NCI-H2107 treated with DMSO at 0.1 percent for 48 hours (cell line): ENCODE data around the gene B3GAT2.

Experiments used
- DNase-seq: peaks from one replicate; lab custom pipeline; 2025; ENCODE audit not compliant: unreplicated experiment; lab: John Stamatoyannopoulos, UW

The B3GAT2 gene

GRCh38 chr6:70901324-70901723 lies 55.5 kb downstream of the B3GAT2 start:
- DNase-seq = no peak

DNA sequence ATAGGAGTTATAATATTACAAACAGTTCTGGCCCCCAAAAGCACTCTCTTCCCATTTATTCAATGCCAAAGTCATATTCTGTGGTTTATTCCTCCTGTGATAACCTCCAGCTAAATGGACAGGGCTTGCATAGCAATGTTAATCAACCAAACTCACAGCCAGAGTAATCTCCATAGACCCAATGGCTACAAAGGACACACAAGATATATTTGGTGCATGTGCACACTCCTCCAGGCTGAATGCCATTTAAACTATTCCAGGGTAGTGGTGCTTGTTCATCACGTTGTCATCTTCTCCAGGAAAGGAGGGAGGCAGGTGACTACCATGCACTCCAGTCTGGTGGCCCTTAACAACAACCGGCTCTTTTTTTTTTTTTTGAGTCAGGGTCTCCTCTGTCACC lies 56.8 kb downstream of the B3GAT2 start:
- DNase-seq = no peak

GRCh38 chr6:70894001-70894400 lies 62.9 kb downstream of the B3GAT2 start:
- DNase-seq = no peak

DNA sequence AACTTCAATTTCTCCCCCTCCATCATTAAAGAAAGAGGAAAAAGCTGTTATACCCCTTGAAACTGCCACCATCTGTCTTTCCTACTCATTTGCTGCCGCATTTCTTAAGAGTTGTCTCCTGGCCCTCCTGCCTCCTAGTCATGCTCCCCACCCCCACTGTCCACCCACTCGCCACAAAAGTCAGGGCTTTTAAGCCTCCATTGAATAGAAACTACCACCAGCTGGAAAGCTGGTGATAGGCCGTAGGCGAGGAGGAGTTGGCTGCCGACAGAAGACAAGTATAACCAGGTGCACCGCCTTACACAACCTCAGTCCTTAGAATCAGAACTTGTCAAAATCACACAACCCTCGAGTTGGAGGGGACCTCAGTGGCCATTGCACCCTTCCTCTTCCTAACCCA lies 67.6 kb downstream of the B3GAT2 start:
- DNase-seq = no peak

DNA sequence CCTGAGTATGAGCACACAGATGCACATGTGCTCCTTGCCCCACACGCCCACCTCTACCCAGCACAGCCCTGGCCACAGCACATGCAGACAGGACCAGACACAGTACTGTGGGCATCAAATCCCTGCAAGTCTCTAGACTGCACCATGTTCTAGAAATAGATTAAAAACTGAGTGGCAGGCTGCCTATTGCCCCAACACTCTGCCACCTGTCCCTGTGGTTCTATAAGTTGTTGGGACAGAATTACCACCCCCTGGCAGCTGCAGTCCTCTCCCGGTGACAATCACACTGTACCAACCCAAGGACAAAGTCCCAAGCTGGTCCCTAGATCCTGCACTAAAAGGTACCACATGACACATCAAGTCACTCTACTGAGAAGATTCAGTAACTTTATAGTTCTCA lies 70.2 kb downstream of the B3GAT2 start:
- DNase-seq = no peak

- no peak for DNase-seq
Measured at GRCh38 chr6:70886071-70886470, 70.8 kb downstream of the B3GAT2 start.

DNA sequence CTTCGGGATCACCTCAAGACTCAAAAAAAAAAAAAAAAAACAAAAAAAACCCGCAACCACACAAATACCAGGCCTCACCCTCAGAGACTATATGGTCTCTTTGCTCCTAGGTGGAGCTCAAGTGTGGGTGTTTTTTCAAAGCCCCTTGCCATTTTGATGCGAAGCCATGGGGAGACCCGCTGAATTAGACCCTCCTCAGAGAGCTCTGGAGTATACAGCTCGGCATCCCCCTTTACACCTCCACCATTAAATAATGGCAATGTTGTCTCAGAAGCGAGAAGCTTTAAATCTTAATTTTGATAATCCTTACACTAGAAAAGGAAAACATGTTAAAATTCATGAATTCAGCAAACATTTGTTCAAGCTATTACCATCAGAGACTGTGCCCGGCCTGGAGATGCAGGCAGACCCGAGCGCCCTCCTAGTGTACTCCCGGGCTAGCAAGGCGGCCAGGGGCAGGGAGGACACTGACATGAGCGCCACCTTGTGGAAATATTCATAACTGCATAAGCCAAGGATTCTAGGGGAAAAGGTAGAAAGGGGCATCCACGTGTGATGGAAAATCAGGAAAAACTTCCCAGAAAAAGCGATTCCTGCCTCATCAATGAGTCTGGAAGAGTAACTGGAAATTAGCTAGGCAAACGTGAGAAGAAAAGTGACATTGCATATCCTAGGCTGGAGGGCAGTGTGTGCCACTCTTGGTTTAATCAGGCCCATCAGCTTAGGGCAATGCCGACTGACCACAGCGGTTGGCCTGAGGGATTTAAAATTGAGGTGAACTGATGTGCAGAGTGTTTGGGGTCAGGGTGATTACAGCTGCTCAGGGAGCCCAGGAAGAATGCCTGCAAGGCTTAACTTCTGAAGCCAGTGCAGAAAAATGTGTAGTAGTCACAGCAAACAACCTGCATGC lies 72.5 kb downstream of the B3GAT2 start:
- DNase-seq = peak; percentile 49

DNA sequence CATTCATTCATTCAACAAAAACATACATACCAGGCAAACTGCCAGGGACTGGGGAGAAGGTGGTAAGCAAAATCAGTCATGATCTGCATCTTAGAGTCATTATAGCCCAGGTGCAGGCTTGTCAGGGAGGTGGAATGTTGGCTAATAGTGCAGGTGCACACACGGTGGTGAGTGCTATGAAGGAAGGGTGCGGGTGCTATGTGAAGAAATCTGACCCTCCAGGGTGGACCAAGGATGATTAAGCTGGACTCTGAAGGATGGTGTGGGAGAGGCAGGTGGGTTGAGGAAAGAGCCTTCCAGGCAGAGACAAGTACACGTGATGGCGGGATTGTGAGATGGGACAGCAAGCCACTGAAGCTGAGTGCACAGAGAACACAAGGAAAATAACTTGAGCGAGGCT lies 77.4 kb downstream of the B3GAT2 start:
- DNase-seq = no peak

- no peak for DNase-seq
Measured at GRCh38 chr6:70874181-70874913, 82.5 kb downstream of the B3GAT2 start.

- DNase-seq = no peak
Measured at GRCh38 chr6:70872469-70872868, 84.4 kb downstream of the B3GAT2 start.

DNA sequence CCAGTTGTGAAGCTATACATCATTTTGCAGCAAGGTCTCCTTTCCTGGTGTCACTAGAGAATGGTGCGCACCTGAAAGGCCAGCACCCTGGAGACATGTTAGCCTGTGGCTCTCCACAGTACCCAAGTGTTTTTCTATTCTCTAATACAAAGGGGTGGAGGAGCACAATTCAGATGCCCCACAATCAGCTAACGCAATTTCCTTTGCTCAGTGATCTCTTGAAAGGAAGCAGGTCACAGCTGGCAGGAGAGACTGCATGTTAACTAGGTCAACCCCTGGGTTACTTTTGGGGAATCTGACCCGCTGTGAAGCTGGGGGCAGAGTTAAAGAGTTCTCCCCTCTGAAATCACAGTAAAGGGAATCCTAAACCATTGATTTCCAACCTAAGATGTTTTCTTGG lies 92.5 kb downstream of the B3GAT2 start:
- DNase-seq = no peak

DNA sequence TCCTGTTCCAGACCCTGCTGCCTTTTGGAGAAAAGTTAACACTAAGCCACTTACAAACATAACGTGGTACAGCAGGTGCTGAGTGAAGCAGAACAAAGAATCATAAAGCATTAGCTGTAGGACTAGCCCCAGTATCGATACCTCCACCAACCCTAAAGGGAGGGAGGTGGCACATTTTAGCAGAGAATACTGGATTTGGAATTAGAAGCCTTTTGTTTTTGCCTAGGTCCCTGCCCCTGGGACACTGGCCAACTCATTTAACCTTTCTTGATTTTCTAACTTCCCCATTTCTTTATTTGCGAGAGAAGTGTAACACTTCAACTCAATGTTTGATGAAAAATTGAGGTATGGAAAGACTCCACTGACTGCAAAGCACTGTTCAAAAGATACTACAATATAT lies 93.5 kb downstream of the B3GAT2 start:
- DNase-seq = no peak

DNA sequence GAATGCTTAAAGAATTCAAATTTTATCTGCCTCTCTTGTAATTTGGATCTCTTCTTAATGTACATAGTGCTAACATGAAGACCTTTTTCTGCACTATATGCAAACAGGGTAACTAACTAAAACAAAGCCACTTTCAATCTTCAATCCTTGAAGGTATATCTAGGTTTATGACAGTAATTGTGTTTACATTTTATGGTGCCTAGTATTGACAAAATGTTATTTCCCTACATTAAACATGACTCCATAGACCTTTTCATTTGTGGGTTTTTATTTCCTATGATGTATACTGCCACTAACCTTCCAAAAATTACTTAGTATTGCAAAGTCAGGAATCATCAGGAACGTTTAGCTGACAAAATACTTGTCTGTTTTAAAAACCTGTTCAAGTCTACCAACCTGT lies 95.9 kb downstream of the B3GAT2 start:
- DNase-seq = no peak

DNA sequence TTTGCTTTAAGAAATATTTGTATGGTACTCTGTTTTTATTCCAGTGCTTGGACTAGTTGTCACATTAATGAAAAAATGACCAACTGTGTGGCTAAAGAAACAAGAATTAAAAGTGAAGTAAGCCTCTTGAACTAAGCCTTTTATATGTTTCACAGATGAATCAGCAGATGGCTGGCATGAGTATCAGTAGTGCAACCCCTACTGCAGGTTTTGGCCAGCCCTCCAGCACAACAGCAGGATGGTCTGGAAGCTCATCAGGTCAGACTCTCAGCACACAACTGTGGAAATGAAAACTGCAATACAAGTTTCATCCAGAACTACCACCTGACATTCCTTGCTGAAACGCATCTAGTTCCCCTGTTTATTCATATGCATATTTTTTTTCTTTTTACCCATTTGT lies 96.8 kb downstream of the B3GAT2 start:
- no peak for DNase-seq

DNA sequence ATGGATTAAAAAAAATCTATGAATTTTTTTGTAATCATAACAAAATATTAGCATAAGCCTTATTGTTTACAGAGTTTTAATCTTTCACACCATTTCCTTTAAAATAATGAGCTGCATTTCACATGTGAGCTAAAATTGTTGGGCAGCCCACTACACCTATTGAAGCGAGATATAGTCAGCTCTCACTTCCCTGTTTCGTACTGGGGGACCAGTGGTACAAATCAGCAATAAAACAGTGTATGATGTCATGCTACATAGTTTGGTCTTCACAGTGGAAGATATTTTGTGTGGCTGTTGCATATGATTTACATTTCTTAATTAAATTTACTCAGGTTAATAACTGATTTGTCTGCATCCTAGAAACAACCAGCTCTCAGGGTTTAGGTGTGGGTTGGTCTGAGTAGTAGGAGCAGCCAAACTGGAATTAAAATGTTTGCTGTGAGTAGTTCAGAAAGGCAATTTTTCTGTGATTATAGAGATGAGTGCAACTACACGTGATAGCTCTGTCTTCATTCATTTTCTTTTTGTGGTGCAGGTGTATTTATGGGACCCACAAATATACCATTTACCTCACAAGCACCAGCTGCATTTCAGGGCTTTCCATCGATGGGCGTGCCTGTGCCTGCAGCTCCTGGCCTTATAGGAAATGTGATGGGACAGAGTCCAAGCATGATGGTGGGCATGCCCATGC lies 99.3 kb downstream of the B3GAT2 start:
- DNase-seq = no peak

GRCh38 chr6:70852667-70853246 lies 104.1 kb downstream of the B3GAT2 start:
- DNase-seq = no peak

DNA sequence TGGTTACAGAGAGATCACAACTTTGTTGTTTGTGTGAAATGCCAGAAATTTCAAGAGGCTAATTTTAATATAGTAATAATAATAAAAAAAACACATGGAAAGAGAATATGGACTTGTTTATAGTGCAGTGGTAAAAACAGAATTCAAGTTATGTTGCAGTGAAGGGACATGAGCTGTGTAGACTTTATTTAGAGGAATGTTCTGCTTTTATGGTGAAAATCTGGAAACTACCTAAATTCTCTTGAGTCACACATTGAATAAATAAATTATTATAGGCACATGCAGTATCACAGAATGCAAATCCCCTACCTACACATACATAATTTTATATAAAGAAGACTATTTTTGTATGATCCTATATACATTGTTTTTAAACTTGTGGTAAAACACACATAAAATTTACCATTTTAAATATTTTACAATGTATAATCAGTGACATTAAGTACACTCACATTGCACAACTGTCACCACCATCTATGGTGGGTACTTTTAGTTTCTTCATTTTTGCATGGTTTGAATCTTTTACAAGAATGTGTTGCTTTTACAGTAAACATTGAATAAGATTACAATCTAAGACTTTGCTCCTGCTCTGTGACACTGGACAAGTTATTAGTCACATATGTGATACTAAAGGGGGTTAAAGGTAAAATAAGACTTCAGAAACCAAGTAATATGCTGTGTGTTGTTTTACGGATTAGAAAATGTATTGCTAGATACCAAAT lies 107.4 kb downstream of the B3GAT2 start:
- no peak for DNase-seq

DNA sequence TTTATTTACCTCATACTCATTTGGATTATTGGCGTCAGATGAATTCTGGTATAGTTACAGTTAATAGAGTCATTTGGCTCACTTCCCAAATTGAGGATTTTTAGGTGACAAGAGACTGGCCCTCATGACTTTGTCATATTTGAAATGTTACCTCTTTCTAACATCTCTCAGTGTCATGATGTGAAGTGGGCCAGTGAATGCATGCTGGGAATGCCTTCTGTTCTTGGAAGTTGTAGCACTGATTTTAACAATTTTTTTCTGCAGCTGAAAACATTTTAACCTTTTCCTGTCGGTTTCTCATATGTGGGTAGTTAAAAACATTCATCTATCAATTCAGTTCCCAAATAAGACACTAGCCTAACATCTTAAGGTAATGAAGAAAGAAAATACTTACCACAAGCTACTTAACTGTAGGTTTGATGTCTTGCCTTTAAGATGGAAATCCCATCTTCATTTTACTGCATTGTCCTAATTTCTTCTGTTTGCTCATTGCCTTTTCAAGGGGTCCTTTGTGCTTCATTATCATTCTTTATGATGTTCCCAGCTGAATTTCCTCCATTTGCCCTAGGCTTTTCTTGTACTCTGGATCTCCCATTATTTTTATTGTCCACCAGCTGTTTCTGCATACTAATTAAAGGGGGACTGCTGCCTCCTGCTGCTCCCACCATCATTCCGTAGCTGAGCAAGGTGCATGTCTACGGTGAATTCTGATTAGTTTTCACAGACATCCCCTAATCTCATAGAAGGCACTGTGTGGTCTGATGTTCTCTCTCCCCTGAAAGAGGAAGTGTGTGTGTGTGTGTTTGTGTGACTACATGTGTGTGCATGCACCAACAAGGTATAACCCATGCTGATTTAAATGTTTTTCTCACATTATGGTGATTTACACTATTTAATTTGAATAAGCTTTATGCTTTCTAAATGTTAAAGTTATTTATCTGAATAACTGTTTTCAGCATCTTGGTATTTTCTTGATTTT lies 109.5 kb downstream of the B3GAT2 start:
- DNase-seq = no peak

- peak; percentile 36 for DNase-seq
Measured at GRCh38 chr6:70846207-70846835, 110.5 kb downstream of the B3GAT2 start.
